HL-60 (cell line): ENCODE results near the gene LRFN2.

ENCODE experiments used
- REST ChIP-seq: IDR thresholded peaks from 2 replicates; pipeline ENCODE4 v1.6.1; 2012; ENCODE audit warnings: low read depth; ENCODE audit not compliant: insufficient replicate concordance
- TF ChIP-seq, protein P1 (sequence below): IDR thresholded peaks from one replicate; pipeline ENCODE4 v1.5.1; 2011; ENCODE audit warnings: low read length, control low read depth, inconsistent platforms; ENCODE audit not compliant: insufficient read depth

DNA sequence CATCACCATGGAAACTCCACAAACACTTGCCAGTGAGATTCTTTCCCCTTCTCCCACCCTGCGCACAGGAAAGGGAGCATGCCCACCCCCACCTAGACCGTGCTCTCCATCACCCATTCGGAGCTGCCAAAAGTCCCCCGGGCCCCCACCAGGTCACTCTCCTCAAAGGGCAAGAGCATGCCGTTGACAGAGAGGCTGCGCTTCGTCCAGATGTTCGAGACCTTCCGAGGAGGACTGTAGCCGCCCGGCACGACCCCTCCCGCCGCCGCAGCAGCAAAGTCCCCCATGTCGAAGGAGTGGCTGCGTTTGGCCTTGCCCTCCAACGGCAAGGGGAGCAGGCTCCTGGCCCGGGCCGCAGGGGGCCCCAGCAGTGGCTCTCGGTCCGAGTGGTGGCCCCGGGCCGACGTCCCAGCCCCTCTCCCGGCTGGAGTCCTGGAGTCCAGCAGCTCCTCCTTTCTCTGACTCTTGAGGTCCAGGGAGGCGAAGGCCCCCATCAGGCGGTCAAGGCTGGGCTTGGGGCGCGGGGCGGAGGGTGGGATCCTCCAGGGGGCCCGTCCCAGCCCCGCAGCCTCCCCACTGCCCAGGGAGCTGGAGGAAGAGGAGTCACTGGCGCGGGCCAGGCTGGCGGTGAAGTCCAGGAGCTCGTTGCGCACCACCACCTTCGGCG is 195.2 kb downstream of the LRFN2 start:
- TF ChIP-seq, protein P1, sequence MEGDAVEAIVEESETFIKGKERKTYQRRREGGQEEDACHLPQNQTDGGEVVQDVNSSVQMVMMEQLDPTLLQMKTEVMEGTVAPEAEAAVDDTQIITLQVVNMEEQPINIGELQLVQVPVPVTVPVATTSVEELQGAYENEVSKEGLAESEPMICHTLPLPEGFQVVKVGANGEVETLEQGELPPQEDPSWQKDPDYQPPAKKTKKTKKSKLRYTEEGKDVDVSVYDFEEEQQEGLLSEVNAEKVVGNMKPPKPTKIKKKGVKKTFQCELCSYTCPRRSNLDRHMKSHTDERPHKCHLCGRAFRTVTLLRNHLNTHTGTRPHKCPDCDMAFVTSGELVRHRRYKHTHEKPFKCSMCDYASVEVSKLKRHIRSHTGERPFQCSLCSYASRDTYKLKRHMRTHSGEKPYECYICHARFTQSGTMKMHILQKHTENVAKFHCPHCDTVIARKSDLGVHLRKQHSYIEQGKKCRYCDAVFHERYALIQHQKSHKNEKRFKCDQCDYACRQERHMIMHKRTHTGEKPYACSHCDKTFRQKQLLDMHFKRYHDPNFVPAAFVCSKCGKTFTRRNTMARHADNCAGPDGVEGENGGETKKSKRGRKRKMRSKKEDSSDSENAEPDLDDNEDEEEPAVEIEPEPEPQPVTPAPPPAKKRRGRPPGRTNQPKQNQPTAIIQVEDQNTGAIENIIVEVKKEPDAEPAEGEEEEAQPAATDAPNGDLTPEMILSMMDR, result no peak
- TF ChIP-seq REST, result no peak
